GM12873 (cell line): ENCODE measurements around the gene RIMBP2.

Experiments used
- CTCF ChIP-seq: IDR thresholded peaks from 2 replicates; pipeline ENCODE4 v1.5.1; 2012; ENCODE audit warnings: low read depth, mild to moderate bottlenecking, moderate library complexity, low read length, control low read depth; ENCODE audit not compliant: insufficient read depth; ENCODE audit errors: missing control alignments

The RIMBP2 gene

GRCh38 chr12:130425698-130426245 is 290.3 kb downstream of the RIMBP2 start:
- no peak for TF ChIP-seq CTCF

- TF ChIP-seq CTCF = no peak
Observed at GRCh38 chr12:130424858-130425697, 291.0 kb downstream of the RIMBP2 start.

- TF ChIP-seq CTCF = no peak
Observed at GRCh38 chr12:130423991-130424857, 291.9 kb downstream of the RIMBP2 start.

- TF ChIP-seq CTCF = no peak
Observed at GRCh38 chr12:130423136-130423535, 293.0 kb downstream of the RIMBP2 start.

- no peak for TF ChIP-seq CTCF
Observed at GRCh38 chr12:130422676-130423075, 293.4 kb downstream of the RIMBP2 start.

GRCh38 chr12:130421896-130422295 is 294.2 kb downstream of the RIMBP2 start:
- TF ChIP-seq CTCF = no peak

- TF ChIP-seq CTCF = no peak
Observed at GRCh38 chr12:130420071-130420470, 296.0 kb downstream of the RIMBP2 start.
